ENCODE data around the gene VKORC1. TPM values are rescaled to one million over a fixed set of nuclear protein-coding genes. Genes with fewer than 3 reads are reported as not detected.

The VKORC1 gene
- polyA plus RNA-seq, 2 of the 4 experiments (the other 2 are of a cell fraction): 94.2 to 101 TPM

GRCh38 chr16:31117384-31118222 is 23.0 kb upstream of the VKORC1 start, which contains the start of gene KAT8 (continued):
- TF ChIP-seq BCL3 (IDR thresholded peaks at IDR 0.05) (0 out of 3 replicates have a peak, but pooled peaks have one; percentile 55), RCOR1 (IDR thresholded peaks at IDR 0.05; ENCODE audit: low read depth, low read length) (no peak)

- WGBS (ENCODE audit: missing lambda C conversion rate): 82% methylated on average over 8 of the region's 8 CpGs
- CTCF ChIA-PET: interaction anchor here (0.6 to 20.3 kb wide), 2 partner anchors 18 to 28 kb away, joined by 3 to 166 read pairs; no protein-coding TSS in a partner anchor
- no peak for DNase-seq (ENCODE audit: low read depth in 1 of 2, low spot score in 1 of 2)
- POLR2A ChIA-PET: no interaction called here
- H3K4me3 ChIP-seq: no peak overlapping the region
- H3K27ac ChIP-seq: no peak overlapping the region
- ATAC-seq: no peak
- no peaks in the 10 kb centered on the region for H3K9me3 ChIP-seq
- no peak for FAIRE-seq
- H3K4me1 ChIP-seq: peaks cover 17% of the 10 kb centered on the region
- TF ChIP-seq JUN (IDR thresholded peaks at IDR 0.05) (no peak), POLR2AphosphoS2 (conservative IDR thresholded peaks at IDR 0.05; ENCODE audit: low read length) (no peak), FOSL2 (IDR thresholded peaks at IDR 0.05) (no peak), FOSL2 (CRISPR knock-in tag; IDR thresholded peaks at IDR 0.05) (no peak), HEYL (CRISPR knock-in tag; IDR thresholded peaks at IDR 0.05) (no peak), NFE2L2 (conservative IDR thresholded peaks at IDR 0.05; ENCODE audit: low read length) (no peak)
- H3K4me2 ChIP-seq: no peak overlapping the region
Observed at GRCh38 chr16:31114468-31114867, 19.9 kb upstream of the VKORC1 start.

- Histone ChIP-seq H3K9me3 (no peaks in the 10 kb centered on the region), H3K4me2 (no peak overlapping the region), H3K4me3 (no peak overlapping the region), H3K27ac (no peak overlapping the region; a peak in 1 of 6 replicates), H3K4me1 (peaks cover 14% of the 10 kb centered on the region; the same call in 2 of the 3 replicates)
- ATAC-seq: no peak
- DNase-seq (ENCODE audit: low read depth in 1 of 2, low spot score in 1 of 2): no peak
- WGBS (ENCODE audit: missing lambda C conversion rate): 90% methylated on average over 5 of the region's 5 CpGs
- ChIA-PET POLR2A (interaction anchor here (1.1 kb wide), 1 partner anchor 29 kb away, joined by 3 read pairs; no protein-coding TSS in a partner anchor), CTCF (interaction anchor here (1.1 to 20.3 kb wide), 5 partner anchors 11 to 329 kb away, joined by 3 to 166 read pairs (median 7); partner anchors contain the start of gene ZNF843)
- TF ChIP-seq PBX3 (IDR thresholded peaks at IDR 0.05) (no peak), TP53 (CRISPR knock-in tag; IDR thresholded peaks at IDR 0.05) (no peak), ELK1 (IDR thresholded peaks at IDR 0.05; ENCODE audit: low read depth, low read length) (no peak), KDM1A (IDR thresholded peaks at IDR 0.05; ENCODE audit: low read depth) (no peak)
- FAIRE-seq: no peak
Observed at GRCh38 chr16:31113121-31114120, 18.8 kb upstream of the VKORC1 start.

- FAIRE-seq (no peak), DNase-seq (ENCODE audit: low read depth in 1 of 2, low spot score in 1 of 2) (no peak), ATAC-seq (no peak)
- WGBS (ENCODE audit: missing lambda C conversion rate): 100% methylated on average over 2 of the region's 2 CpGs
- no peak overlapping the region for H3K4me3 ChIP-seq
- POLR2A ChIA-PET: interaction anchor here (1.1 kb wide), 1 partner anchor 29 kb away, joined by 3 read pairs; no protein-coding TSS in a partner anchor
- H3K4me1 ChIP-seq: peaks cover 14% of the 10 kb centered on the region; the same call in 2 of the 3 replicates
- H3K27ac ChIP-seq: no peak overlapping the region
- no peaks in the 10 kb centered on the region for H3K9me3 ChIP-seq
- CTCF ChIA-PET: interaction anchor here (1.9 to 20.3 kb wide), 3 partner anchors 11 to 330 kb away, joined by 7 to 166 read pairs (median 12); partner anchors contain the start of gene ZNF843
- H3K4me2 ChIP-seq: no peak overlapping the region
- TF ChIP-seq KDM1A (IDR thresholded peaks at IDR 0.05; ENCODE audit: low read depth): no peak
- no peak for TF ChIP-seq CTCF (IDR thresholded peaks at IDR 0.05)
- TF ChIP-seq REST (IDR thresholded peaks at IDR 0.05): no peak
- TF ChIP-seq JUN (IDR thresholded peaks at IDR 0.05): no peak
- TF ChIP-seq BHLHE40 (IDR thresholded peaks at IDR 0.05; ENCODE audit: low read depth, low read length): no peak
- TF ChIP-seq HDAC2 (IDR thresholded peaks at IDR 0.05): no peak
- no peak for TF ChIP-seq RFX5 (IDR thresholded peaks at IDR 0.05)
- TF ChIP-seq SREBF2 (IDR thresholded peaks at IDR 0.05): no peak
- no peak for TF ChIP-seq CEBPB (IDR thresholded peaks at IDR 0.05)
Observed at GRCh38 chr16:31112711-31113110, 18.1 kb upstream of the VKORC1 start.
